ENCODE results near the gene ARHGEF12.

- TF ChIP-seq CTBP1 (IDR thresholded peaks at IDR 0.05; ENCODE audit: borderline replicate concordance) (no peak), TARDBP (IDR thresholded peaks at IDR 0.05) (no peak)
Measured at GRCh38 chr11:120467627-120468026, 131.4 kb downstream of the ARHGEF12 start.
